Testis (tissue), 2 donors: Measurements from ENCODE around the gene PALM2AKAP2.

ENCODE experiments used
- CTCF ChIP-seq, 3 experiments: fragments of 450-650 bp in 2 of 3; fragments of 200-600 bp in 1 of 3; sonication (generic) in 1 of 3; IDR thresholded peaks; one replicate each; pipeline ENCODE4 v1.5.1; 2016 to 2019; ENCODE audit warnings: antibody characterized with exemption in 3 of 3, mild to moderate bottlenecking in 2 of 3, moderate library complexity in 1 of 3
- POLR2A ChIP-seq: fragments of 450-650 bp; IDR thresholded peaks from one replicate; pipeline ENCODE4 v1.6.1; 2017; ENCODE audit warnings: antibody characterized with exemption, mild to moderate bottlenecking, moderate library complexity

GRCh38 chr9:109779711-109780452 lies at the start of gene PALM2AKAP2:
- TF ChIP-seq CTCF (IDR thresholded peaks at IDR 0.05): peak in 1 of 3 experiments; percentile 9
- TF ChIP-seq POLR2A: no peak
